Measurements from ENCODE around the gene UGGT1. TPM values are rescaled to one million over a fixed set of nuclear protein-coding genes. Genes with fewer than 3 reads are reported as not detected.

UGGT1 gene
- total RNA-seq, 1 donor from 2014 or later: 67.9 TPM

GRCh38 chr2:128154225-128154624, 63.2 kb downstream of the UGGT1 start:
- Mint-ChIP-seq H3K4me1 (ENCODE audit: low read depth, unreplicated experiment) (no peaks in the 10 kb centered on the region), H3K9me3 (ENCODE audit: unreplicated experiment) (no peaks in the 10 kb centered on the region), H3K27me3 (ENCODE audit: unreplicated experiment) (no peaks in the 10 kb centered on the region), H3K27ac (ENCODE audit: unreplicated experiment) (no peak overlapping the region), H3K36me3 (ENCODE audit: unreplicated experiment) (no peaks in the 10 kb centered on the region), H3K4me3 (ENCODE audit: unreplicated experiment) (no peak overlapping the region)
- no peak for DNase-seq
- TF ChIP-seq CTCF (IDR thresholded peaks at IDR 0.05; ENCODE audit: partially characterized antibody, unreplicated experiment): no peak

- no peak for TF ChIP-seq CTCF (IDR thresholded peaks at IDR 0.05; ENCODE audit: partially characterized antibody, unreplicated experiment)
- no peaks in the 10 kb centered on the region for H3K4me1 Mint-ChIP-seq (ENCODE audit: low read depth, unreplicated experiment)
- H3K9me3 Mint-ChIP-seq (ENCODE audit: unreplicated experiment): no peaks in the 10 kb centered on the region
- no peaks in the 10 kb centered on the region for H3K27me3 Mint-ChIP-seq (ENCODE audit: unreplicated experiment)
- no peaks in the 10 kb centered on the region for H3K36me3 Mint-ChIP-seq (ENCODE audit: unreplicated experiment)
- H3K27ac Mint-ChIP-seq (ENCODE audit: unreplicated experiment): no peak overlapping the region
- H3K4me3 Mint-ChIP-seq (ENCODE audit: unreplicated experiment): no peak overlapping the region
- DNase-seq: no peak
These were observed 65.0 kb downstream of the UGGT1 start for GRCh38 chr2:128155970-128156369.

- no peaks in the 10 kb centered on the region for H3K36me3 Mint-ChIP-seq (ENCODE audit: unreplicated experiment)
- no peak for TF ChIP-seq CTCF (IDR thresholded peaks at IDR 0.05; ENCODE audit: partially characterized antibody, unreplicated experiment)
- H3K27me3 Mint-ChIP-seq (ENCODE audit: unreplicated experiment): no peaks in the 10 kb centered on the region
- H3K9me3 Mint-ChIP-seq (ENCODE audit: unreplicated experiment): no peaks in the 10 kb centered on the region
- H3K27ac Mint-ChIP-seq (ENCODE audit: unreplicated experiment): no peak overlapping the region
- H3K4me1 Mint-ChIP-seq (ENCODE audit: low read depth, unreplicated experiment): no peaks in the 10 kb centered on the region
- no peak overlapping the region for H3K4me3 Mint-ChIP-seq (ENCODE audit: unreplicated experiment)
- no peak for DNase-seq
These were observed 65.8 kb downstream of the UGGT1 start for GRCh38 chr2:128156812-128157211.

- Mint-ChIP-seq H3K4me3 (ENCODE audit: unreplicated experiment) (no peak overlapping the region), H3K9me3 (ENCODE audit: unreplicated experiment) (no peaks in the 10 kb centered on the region), H3K36me3 (ENCODE audit: unreplicated experiment) (no peaks in the 10 kb centered on the region), H3K4me1 (ENCODE audit: low read depth, unreplicated experiment) (no peaks in the 10 kb centered on the region), H3K27me3 (ENCODE audit: unreplicated experiment) (no peaks in the 10 kb centered on the region), H3K27ac (ENCODE audit: unreplicated experiment) (no peak overlapping the region)
- DNase-seq: no peak
- TF ChIP-seq CTCF (IDR thresholded peaks at IDR 0.05; ENCODE audit: partially characterized antibody, unreplicated experiment): no peak
These were observed 66.6 kb downstream of the UGGT1 start for GRCh38 chr2:128157644-128158043.

GRCh38 chr2:128158176-128158575, 67.2 kb downstream of the UGGT1 start:
- Mint-ChIP-seq H3K27me3 (ENCODE audit: unreplicated experiment) (no peaks in the 10 kb centered on the region), H3K36me3 (ENCODE audit: unreplicated experiment) (no peaks in the 10 kb centered on the region), H3K4me3 (ENCODE audit: unreplicated experiment) (no peak overlapping the region), H3K4me1 (ENCODE audit: low read depth, unreplicated experiment) (no peaks in the 10 kb centered on the region), H3K9me3 (ENCODE audit: unreplicated experiment) (no peaks in the 10 kb centered on the region), H3K27ac (ENCODE audit: unreplicated experiment) (no peak overlapping the region)
- no peak for TF ChIP-seq CTCF (IDR thresholded peaks at IDR 0.05; ENCODE audit: partially characterized antibody, unreplicated experiment)
- no peak for DNase-seq

All from glutamatergic neuron (in vitro differentiated cells).